SK-N-SH (cell line): ENCODE measurements around the gene DNAJB8. TPM values are rescaled to one million over a fixed set of nuclear protein-coding genes. Genes with fewer than 3 reads are reported as not detected.

Source experiments
- CTCF ChIA-PET: fragments of 300-600, 350-600 bp; formaldehyde crosslinking; extraction: SDS; loops from one replicate; lab custom pipeline; 2021; lab: Yijun Ruan, JAX
- POLR2A ChIA-PET: fragments of 350-600 bp; sonication (Branson Sonifier 250); formaldehyde crosslinking; extraction: SDS; loops from one replicate; lab custom pipeline; 2020; ENCODE audit warnings: antibody characterized with exemption, inconsistent platforms; lab: Yijun Ruan, JAX
- DNase-seq: peaks from one replicate; pipeline ENCODE4 v3.0.0; 2012
- H2AFZ ChIP-seq: fragments of 200-600 bp; sonication (generic); 2 replicates; pipeline ENCODE4 v1.8.1; 2016; ENCODE audit warnings: antibody characterized with exemption, mild to moderate bottlenecking, low read depth
- H3F3A ChIP-seq: fragments of 200-600 bp; sonication (generic); replicated peaks from 2 replicates; pipeline ENCODE3; 2016; ENCODE audit warnings: antibody characterized with exemption, mild to moderate bottlenecking; ENCODE audit not compliant: insufficient read depth
- H3K27ac ChIP-seq, 2 experiments: fragments of 200-500 bp in 1 of 2; fragments of 200-600 bp in 1 of 2; sonication (Bioruptor generic) in 1 of 2; sonication (generic), shearing (Covaris generic) in 1 of 2; 2 replicates each; pipeline versions ENCODE4 v1.5.1 to v1.6.1; 2014 to 2016; ENCODE audit warnings: low read depth in 2 of 2, inconsistent platforms in 1 of 2, low read length in 1 of 2, mild to moderate bottlenecking in 1 of 2, mixed read lengths in 1 of 2
- H3K27me3 ChIP-seq: fragments of 200-600 bp; sonication (generic), shearing (Covaris generic); 2 replicates; pipeline ENCODE4 v1.6.1; 2016; ENCODE audit warnings: mixed run types; ENCODE audit not compliant: insufficient read depth
- H3K36me3 ChIP-seq, 2 experiments: fragments of 200-500 bp in 1 of 2; fragments of 200-600 bp in 1 of 2; sonication (Bioruptor generic) in 1 of 2; sonication (generic) in 1 of 2; replicated peaks in 1 of 2; 2 replicates each; pipeline versions ENCODE3 to v1.5.1; 2014 to 2016; ENCODE audit warnings: low read length in 1 of 2, mild to moderate bottlenecking in 1 of 2; ENCODE audit not compliant: insufficient read depth in 2 of 2, control insufficient read depth in 1 of 2
- H3K4me1 ChIP-seq, 2 experiments: fragments of 200-500 bp in 1 of 2; fragments of 200-600 bp in 1 of 2; sonication (Bioruptor generic) in 1 of 2; sonication (generic), shearing (Covaris generic) in 1 of 2; 2 replicates each; pipeline versions ENCODE4 v1.5.1 to v1.6.1; 2014 to 2016; ENCODE audit warnings: low read depth in 1 of 2, low read length in 1 of 2, mixed run types in 1 of 2; ENCODE audit not compliant: insufficient read depth in 2 of 2, control insufficient read depth in 1 of 2
- H3K4me2 ChIP-seq: fragments of 200-600 bp; sonication (generic), shearing (Covaris generic); 2 replicates; pipeline ENCODE4 v1.6.1; 2017; ENCODE audit warnings: mixed run types
- H3K4me3 ChIP-seq, 2 experiments: fragments of 200-500 bp in 1 of 2; fragments of 200-600 bp in 1 of 2; sonication (Bioruptor generic) in 1 of 2; sonication (generic), shearing (Covaris generic) in 1 of 2; 2 replicates each; pipeline versions ENCODE4 v1.5.1 to v1.8.1; 2014 to 2016; ENCODE audit warnings: low read depth in 2 of 2, inconsistent platforms in 1 of 2, low read length in 1 of 2, mild to moderate bottlenecking in 1 of 2, mixed read lengths in 1 of 2, moderate library complexity in 1 of 2
- H3K79me2 ChIP-seq: fragments of 200-600 bp; sonication (generic); 2 replicates; pipeline ENCODE4 v1.8.1; 2017; ENCODE audit warnings: mild to moderate bottlenecking; ENCODE audit not compliant: insufficient read depth
- H3K9ac ChIP-seq: fragments of 200-600 bp; sonication (generic); 2 replicates; pipeline ENCODE4 v1.6.1; 2017; ENCODE audit warnings: mixed run types
- H3K9me2 ChIP-seq: fragments of 200-600 bp; sonication (generic); 2 replicates; pipeline ENCODE4 v1.6.1; 2017; ENCODE audit warnings: mixed run types
- H3K9me3 ChIP-seq: fragments of 200-600 bp; sonication (generic); 2 replicates; pipeline ENCODE4 v1.6.1; 2017; ENCODE audit warnings: mixed run types, mild to moderate bottlenecking, moderate library complexity
- H4K20me1 ChIP-seq: fragments of 200-600 bp; sonication (generic); 2 replicates; pipeline ENCODE4 v1.6.1; 2017; ENCODE audit warnings: mild to moderate bottlenecking, mixed run types; ENCODE audit not compliant: insufficient read depth
- CHD2 ChIP-seq: fragments of 150-350 bp; IDR thresholded peaks from 2 replicates; pipeline ENCODE4 v1.6.1; 2018; ENCODE audit warnings: low read length; ENCODE audit not compliant: partially characterized antibody
- EZH2phosphoT487 ChIP-seq: fragments of 200-600 bp; sonication (generic); IDR thresholded peaks from 2 replicates; pipeline ENCODE4 v1.6.1; 2017; ENCODE audit warnings: low read depth, mixed run types, mild to moderate bottlenecking, antibody characterized with exemption, moderate library complexity, borderline replicate concordance
- FOSL2 ChIP-seq: IDR thresholded peaks from 2 replicates; pipeline ENCODE4 v1.4.0; 2012; ENCODE audit warnings: low read depth, mild to moderate bottlenecking, moderate library complexity, borderline replicate concordance
- FOXJ3 ChIP-seq: sonication (generic); formaldehyde crosslinking; IDR thresholded peaks from 2 replicates; pipeline ENCODE4 v1.5.1; 2020; ENCODE audit warnings: mild to moderate bottlenecking, missing genetic modification reagents
- MEF2A ChIP-seq: IDR thresholded peaks from 2 replicates; pipeline ENCODE4 v1.4.0; 2012; ENCODE audit warnings: low read depth, borderline replicate concordance
- RAD21 ChIP-seq: IDR thresholded peaks from 2 replicates; pipeline ENCODE4 v1.6.1; 2012; ENCODE audit warnings: mild to moderate bottlenecking, low read length
- RXRA ChIP-seq: IDR thresholded peaks from 2 replicates; pipeline ENCODE4 v1.4.0; 2012; ENCODE audit warnings: low read depth, mild to moderate bottlenecking, borderline replicate concordance
- SIN3A ChIP-seq: IDR thresholded peaks from 2 replicates; pipeline ENCODE4 v1.6.1; 2012; ENCODE audit warnings: low read depth, mild to moderate bottlenecking, low read length, moderate library complexity, borderline replicate concordance
- SMC3 ChIP-seq: IDR thresholded peaks from 2 replicates; pipeline ENCODE4 v1.6.1; 2012; ENCODE audit warnings: low read depth, low read length, improper control_type of control experiment
- YY1 ChIP-seq: IDR thresholded peaks from 2 replicates; pipeline ENCODE4 v1.4.0; 2012; ENCODE audit warnings: low read depth, mild to moderate bottlenecking
- WGBS: methylation state at CpG from one replicate; pipeline ENCODE4 v1.1.6; 2017; ENCODE audit warnings: low lambda C conversion rate; 5-methylcytosine and 5-hydroxymethylcytosine counted together
- polyA plus RNA-seq, 3 experiments: library from polyadenylated mRNA; depleted of rRNA; stranded (reverse); fragments of >200 nt; gene quantifications; 2 replicates each; pipeline ENCODE4 v1.2.3, GENCODE V29; 2012
- TF ChIP-seq, protein P1 (sequence below): fragments of 150-350 bp; IDR thresholded peaks from 2 replicates; pipeline ENCODE4 v1.6.1; 2016; ENCODE audit warnings: mild to moderate bottlenecking, low read depth, low read length
- TF ChIP-seq, protein P2 (sequence below): fragments of 200-600 bp; sonication (generic); IDR thresholded peaks from 2 replicates; pipeline ENCODE4 v1.6.1; 2017; ENCODE audit warnings: antibody characterized with exemption, mild to moderate bottlenecking, moderate library complexity
- TF ChIP-seq, protein P3 (sequence below): IDR thresholded peaks from 2 replicates; pipeline ENCODE4 v1.4.0; 2012; ENCODE audit warnings: low read depth, borderline replicate concordance
- TF ChIP-seq, protein P4 (sequence below): IDR thresholded peaks from 2 replicates; pipeline ENCODE4 v1.4.0; 2012; ENCODE audit warnings: low read depth, borderline replicate concordance

Gene DNAJB8
- polyA plus RNA-seq, 1 of the 3 experiments (the other 2 are of a cell fraction): not detected

DNA sequence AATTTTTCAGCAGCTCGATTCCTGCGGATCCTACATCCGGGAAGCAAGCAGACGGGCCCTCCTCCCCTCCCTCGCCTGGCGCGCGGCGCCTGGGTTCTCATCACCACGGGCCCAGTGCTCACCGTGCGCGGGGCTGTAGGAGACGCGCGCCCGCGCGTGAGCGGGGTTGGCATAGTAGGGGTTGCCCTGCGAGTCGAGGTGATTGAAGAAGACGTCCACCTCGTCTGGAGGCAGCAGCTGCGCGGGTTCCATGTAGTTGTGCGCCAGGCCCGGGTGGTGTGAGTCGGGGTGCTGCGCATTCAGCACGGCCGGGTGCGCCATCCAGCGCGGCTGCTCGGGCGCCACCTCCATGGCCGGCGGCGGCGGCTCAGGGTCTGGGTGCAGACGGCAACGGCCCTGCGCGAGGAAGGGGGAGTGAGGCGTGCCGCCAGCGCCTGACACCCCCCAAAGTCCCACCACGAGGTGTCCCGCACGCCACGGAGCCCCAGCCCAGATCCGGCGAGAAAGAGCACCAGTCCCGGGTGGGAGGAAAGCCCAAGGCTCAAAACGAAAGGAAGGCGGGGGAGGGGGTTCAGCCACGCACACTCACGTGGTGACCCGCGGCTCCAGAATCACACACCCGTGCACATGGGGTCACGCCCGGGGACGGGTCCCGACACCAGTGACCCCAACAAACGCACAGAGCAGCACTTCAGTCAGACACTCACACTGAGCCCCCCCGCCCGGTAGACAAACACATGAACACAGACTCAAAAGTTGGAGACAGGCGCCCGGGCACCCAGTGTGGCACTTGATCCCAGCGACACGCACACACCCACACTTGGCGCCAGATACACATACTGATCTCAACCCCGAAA, 20.2 kb upstream of the DNAJB8 start:
- Histone ChIP-seq H3K9ac (peak overlapping the region; percentile 73), H3K27ac (peak overlapping the region; percentile 21 to 97; a peak in 3 of 4 replicates), H4K20me1 (peaks cover 13% of the 10 kb centered on the region; the same call in 1 of the 2 replicates), H2AFZ (peak overlapping the region; percentile 88), H3K36me3 (peaks cover 0 to 8% of the 10 kb centered on the region in 2 experiments), H3F3A (peaks cover 6% of the 10 kb centered on the region), H3K4me2 (peak overlapping the region; percentile 99)
- DNase-seq: peak; percentile 61
- WGBS: 2% methylated on average over 22 of the region's 75 CpGs
- POLR2A ChIA-PET: interaction anchor here (0.8 to 7.8 kb wide), 18 partner anchors 9 to 310 kb away, joined by 3 to 100 read pairs (median 4); no protein-coding TSS in a partner anchor
- TF ChIP-seq EZH2phosphoT487: no peak
- TF ChIP-seq CHD2: peak; percentile 19
- TF ChIP-seq, all 33 proteins: peak for 1
- Histone ChIP-seq H3K9me3 (no peaks in the 10 kb centered on the region), H3K4me3 (peak overlapping the region; percentile 75 to 77), H3K9me2 (no peaks in the 10 kb centered on the region), H3K79me2 (peaks cover 34% of the 10 kb centered on the region), H3K27me3 (peaks cover 13% of the 10 kb centered on the region; the same call in 1 of the 2 replicates), H3K4me1 (peaks cover 8 to 18% of the 10 kb centered on the region in 2 experiments)
- CTCF ChIA-PET: interaction anchor here (0.8 to 13.1 kb wide), 7 partner anchors 9 to 77 kb away, joined by 3 to 177 read pairs (median 5); no protein-coding TSS in a partner anchor

DNA sequence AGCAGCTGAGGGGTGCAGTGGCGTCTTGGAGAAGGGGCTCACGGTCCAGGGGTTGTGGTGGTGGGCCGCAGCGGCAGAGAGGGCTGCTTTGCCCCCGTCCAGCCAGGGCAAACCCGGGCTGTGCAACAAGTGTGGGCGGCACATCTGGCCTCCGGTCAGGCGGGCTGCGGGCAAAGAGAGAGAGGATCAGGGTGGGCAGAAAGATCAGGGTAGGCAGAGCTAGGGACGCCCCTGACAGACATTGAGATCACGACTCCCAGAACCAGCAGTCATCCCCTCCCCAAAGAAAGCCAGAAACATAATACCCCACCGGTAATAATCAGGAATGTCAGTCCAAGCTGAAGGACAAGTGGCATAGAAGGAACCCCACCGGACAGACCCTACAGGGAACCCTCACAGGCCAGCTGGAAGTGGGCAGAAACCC, 19.5 kb upstream of the DNAJB8 start:
- Histone ChIP-seq H3K4me2 (peak overlapping the region; percentile 99), H3F3A (peaks cover 7% of the 10 kb centered on the region), H3K9me3 (no peaks in the 10 kb centered on the region), H3K4me3 (peak overlapping the region; percentile 75 to 77), H2AFZ (0 out of 2 replicates have a peak overlapping the region, but pooled peaks have one; percentile 88), H3K9me2 (no peaks in the 10 kb centered on the region), H3K27ac (peak overlapping the region in 1 of 2 experiments; percentile 97; a peak in 2 of 4 replicates), H3K27me3 (peaks cover 6% of the 10 kb centered on the region; the same call in 1 of the 2 replicates), H3K9ac (peak overlapping the region; percentile 73), H3K36me3 (peaks cover 0 to 9% of the 10 kb centered on the region in 2 experiments), H4K20me1 (peaks cover 8% of the 10 kb centered on the region; the same call in 1 of the 2 replicates), H3K4me1 (peaks cover 8 to 25% of the 10 kb centered on the region in 2 experiments), H3K79me2 (peaks cover 34% of the 10 kb centered on the region)
- peak; percentile 50 for DNase-seq
- 62% methylated on average over 12 of the region's 14 CpGs for WGBS
- POLR2A ChIA-PET: interaction anchor here (0.8 to 7.8 kb wide), 12 partner anchors 9 to 309 kb away, joined by 3 to 100 read pairs (median 4); no protein-coding TSS in a partner anchor
- TF ChIP-seq YY1 (no peak), RAD21 (no peak), MEF2A (no peak), FOSL2 (no peak), SIN3A (no peak), FOXJ3 (CRISPR knock-in tag) (no peak), RXRA (no peak), SMC3 (no peak)
- TF ChIP-seq, protein P1, sequence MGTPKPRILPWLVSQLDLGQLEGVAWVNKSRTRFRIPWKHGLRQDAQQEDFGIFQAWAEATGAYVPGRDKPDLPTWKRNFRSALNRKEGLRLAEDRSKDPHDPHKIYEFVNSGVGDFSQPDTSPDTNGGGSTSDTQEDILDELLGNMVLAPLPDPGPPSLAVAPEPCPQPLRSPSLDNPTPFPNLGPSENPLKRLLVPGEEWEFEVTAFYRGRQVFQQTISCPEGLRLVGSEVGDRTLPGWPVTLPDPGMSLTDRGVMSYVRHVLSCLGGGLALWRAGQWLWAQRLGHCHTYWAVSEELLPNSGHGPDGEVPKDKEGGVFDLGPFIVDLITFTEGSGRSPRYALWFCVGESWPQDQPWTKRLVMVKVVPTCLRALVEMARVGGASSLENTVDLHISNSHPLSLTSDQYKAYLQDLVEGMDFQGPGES: no peak
- TF ChIP-seq, protein P2, sequence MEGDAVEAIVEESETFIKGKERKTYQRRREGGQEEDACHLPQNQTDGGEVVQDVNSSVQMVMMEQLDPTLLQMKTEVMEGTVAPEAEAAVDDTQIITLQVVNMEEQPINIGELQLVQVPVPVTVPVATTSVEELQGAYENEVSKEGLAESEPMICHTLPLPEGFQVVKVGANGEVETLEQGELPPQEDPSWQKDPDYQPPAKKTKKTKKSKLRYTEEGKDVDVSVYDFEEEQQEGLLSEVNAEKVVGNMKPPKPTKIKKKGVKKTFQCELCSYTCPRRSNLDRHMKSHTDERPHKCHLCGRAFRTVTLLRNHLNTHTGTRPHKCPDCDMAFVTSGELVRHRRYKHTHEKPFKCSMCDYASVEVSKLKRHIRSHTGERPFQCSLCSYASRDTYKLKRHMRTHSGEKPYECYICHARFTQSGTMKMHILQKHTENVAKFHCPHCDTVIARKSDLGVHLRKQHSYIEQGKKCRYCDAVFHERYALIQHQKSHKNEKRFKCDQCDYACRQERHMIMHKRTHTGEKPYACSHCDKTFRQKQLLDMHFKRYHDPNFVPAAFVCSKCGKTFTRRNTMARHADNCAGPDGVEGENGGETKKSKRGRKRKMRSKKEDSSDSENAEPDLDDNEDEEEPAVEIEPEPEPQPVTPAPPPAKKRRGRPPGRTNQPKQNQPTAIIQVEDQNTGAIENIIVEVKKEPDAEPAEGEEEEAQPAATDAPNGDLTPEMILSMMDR: no peak
- TF ChIP-seq, protein P3, sequence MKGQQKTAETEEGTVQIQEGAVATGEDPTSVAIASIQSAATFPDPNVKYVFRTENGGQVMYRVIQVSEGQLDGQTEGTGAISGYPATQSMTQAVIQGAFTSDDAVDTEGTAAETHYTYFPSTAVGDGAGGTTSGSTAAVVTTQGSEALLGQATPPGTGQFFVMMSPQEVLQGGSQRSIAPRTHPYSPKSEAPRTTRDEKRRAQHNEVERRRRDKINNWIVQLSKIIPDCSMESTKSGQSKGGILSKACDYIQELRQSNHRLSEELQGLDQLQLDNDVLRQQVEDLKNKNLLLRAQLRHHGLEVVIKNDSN: no peak
- TF ChIP-seq, protein P4, sequence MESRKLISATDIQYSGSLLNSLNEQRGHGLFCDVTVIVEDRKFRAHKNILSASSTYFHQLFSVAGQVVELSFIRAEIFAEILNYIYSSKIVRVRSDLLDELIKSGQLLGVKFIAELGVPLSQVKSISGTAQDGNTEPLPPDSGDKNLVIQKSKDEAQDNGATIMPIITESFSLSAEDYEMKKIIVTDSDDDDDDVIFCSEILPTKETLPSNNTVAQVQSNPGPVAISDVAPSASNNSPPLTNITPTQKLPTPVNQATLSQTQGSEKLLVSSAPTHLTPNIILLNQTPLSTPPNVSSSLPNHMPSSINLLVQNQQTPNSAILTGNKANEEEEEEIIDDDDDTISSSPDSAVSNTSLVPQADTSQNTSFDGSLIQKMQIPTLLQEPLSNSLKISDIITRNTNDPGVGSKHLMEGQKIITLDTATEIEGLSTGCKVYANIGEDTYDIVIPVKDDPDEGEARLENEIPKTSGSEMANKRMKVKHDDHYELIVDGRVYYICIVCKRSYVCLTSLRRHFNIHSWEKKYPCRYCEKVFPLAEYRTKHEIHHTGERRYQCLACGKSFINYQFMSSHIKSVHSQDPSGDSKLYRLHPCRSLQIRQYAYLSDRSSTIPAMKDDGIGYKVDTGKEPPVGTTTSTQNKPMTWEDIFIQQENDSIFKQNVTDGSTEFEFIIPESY: no peak
- TF ChIP-seq, all 33 proteins: peak for 0
- CTCF ChIA-PET: interaction anchor here (0.8 to 13.1 kb wide), 7 partner anchors 9 to 76 kb away, joined by 3 to 177 read pairs (median 5); no protein-coding TSS in a partner anchor
